ENCODE data around the gene TBC1D22A.

The TBC1D22A gene

GRCh38 chr22:47095395-47096122 is 333.1 kb downstream of the TBC1D22A start:
- no peak for DNase-seq

GRCh38 chr22:47098121-47098520 is 335.7 kb downstream of the TBC1D22A start:
- no peak for DNase-seq

DNA sequence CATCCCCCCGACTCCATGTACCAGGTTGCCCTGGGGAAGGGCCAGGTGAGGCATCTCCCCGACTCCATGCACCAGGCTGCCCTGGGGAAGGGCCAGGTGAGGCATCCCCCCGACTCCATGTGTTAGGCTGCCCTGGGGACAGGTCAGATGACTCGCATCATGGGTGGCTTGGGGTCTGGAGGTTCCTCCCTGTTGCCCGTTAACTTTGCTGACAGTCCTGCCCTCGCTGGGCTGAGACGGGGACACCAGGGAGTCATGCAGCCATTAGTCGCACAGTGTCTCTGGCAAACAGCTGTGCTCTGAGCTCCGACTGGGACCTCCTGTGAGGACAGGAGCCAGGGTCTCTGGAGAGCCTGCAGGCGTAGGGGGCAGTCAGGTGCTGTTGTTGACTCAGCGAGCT is 336.1 kb downstream of the TBC1D22A start:
- DNase-seq = no peak

GRCh38 chr22:47100019-47100418 is 337.6 kb downstream of the TBC1D22A start:
- DNase-seq = no peak

DNA sequence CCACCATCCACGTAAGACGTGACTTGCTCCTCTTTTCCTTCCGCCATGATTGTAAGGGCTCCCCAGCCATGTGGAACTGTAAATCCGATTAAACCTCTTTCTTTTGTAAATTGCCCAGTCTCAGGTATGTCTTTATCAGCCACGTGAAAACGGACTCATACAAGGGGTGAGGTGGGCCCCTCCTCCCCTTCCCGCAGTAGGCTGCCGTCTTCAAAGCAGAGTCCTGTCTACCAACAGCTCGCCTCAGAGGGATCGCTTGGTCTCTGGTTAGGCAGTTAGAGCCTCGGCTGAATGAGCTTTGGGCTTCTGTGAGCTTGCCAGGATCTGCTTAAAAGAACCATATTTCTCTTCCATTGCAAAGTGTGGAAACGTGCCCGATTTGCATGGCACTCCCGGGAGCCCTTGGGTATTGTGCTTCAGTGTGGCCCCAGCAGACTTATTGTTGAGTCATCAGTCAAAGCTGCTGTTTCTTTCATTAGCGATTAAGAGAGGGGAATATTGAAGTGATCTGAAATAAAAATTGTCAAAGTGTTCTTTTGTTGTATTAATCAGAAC is 338.3 kb downstream of the TBC1D22A start:
- no peak for DNase-seq

DNA sequence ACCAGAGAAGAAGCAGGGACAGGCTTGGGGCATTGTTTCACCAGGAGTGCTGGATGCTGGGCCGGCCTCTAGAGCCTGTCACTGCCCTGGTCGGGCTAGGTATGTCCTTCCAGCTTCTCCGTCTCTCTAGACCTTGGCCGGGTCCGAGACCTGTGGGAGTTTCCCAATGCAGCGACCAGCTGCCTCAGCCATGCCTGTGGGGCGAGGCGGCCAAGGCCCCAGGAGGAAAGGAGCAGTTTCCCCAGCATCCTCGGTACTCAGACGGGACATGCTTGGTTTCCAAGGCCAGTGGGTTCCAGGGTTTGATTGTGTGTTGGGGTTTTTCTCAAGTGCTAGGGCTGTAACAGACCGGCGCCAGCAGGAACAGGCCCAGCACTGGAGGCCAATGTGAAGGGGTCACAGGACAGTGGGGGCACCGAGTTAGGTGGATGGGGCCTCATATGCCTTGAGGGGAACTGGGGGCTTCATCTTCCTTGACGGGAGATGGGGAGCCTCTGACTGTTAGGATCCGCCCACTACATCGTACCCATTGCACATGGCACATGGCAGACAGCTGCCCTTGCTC is 339.0 kb downstream of the TBC1D22A start:
- no peak for DNase-seq

DNA sequence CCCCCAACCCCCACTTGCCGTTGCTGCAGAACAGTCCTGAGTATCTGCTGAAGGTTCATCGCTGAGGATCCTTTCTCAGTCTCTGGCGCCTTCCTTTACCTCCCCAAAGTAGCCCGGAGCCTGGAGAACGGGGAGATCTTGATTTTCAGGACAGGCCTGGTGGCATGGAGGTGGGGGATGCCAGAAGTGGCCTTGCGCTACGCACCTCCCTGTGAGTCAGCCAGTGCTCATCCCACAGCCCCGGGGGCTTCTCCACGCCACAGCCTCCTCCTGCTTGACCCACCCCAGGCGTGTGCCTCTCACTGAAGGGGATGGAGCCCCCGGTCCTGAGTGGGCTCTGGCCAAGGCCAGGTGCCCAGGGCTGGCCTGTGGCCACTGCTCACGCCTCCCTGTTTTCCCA is 339.6 kb downstream of the TBC1D22A start:
- no peak for DNase-seq

GRCh38 chr22:47102648-47103047 is 340.2 kb downstream of the TBC1D22A start:
- no peak for DNase-seq

DNA sequence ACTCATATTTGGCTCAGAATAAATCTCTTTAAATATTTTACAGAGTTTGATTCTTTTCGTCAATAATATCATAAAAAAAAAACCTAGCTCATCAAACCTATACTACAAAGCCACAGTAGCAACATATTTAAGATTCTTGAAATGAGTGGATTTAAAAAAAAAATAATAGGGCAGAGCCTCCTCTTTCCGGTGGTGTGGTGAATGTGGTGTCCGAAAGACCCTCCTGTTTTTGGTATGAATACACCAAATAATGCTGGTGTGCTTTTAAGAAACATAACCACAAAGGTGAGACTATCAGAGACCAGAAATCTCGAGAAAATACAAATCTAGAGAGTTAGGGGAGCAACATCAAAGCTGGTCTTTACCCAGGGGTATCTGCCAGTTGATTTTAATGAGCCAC is 342.6 kb downstream of the TBC1D22A start:
- no peak for DNase-seq

- DNase-seq = no peak
Observed at GRCh38 chr22:47106806-47107205, 344.4 kb downstream of the TBC1D22A start.

- DNase-seq = no peak
Observed at GRCh38 chr22:47107431-47107830, 345.0 kb downstream of the TBC1D22A start.

GRCh38 chr22:47110817-47111443 is 348.5 kb downstream of the TBC1D22A start:
- no peak for DNase-seq

DNA sequence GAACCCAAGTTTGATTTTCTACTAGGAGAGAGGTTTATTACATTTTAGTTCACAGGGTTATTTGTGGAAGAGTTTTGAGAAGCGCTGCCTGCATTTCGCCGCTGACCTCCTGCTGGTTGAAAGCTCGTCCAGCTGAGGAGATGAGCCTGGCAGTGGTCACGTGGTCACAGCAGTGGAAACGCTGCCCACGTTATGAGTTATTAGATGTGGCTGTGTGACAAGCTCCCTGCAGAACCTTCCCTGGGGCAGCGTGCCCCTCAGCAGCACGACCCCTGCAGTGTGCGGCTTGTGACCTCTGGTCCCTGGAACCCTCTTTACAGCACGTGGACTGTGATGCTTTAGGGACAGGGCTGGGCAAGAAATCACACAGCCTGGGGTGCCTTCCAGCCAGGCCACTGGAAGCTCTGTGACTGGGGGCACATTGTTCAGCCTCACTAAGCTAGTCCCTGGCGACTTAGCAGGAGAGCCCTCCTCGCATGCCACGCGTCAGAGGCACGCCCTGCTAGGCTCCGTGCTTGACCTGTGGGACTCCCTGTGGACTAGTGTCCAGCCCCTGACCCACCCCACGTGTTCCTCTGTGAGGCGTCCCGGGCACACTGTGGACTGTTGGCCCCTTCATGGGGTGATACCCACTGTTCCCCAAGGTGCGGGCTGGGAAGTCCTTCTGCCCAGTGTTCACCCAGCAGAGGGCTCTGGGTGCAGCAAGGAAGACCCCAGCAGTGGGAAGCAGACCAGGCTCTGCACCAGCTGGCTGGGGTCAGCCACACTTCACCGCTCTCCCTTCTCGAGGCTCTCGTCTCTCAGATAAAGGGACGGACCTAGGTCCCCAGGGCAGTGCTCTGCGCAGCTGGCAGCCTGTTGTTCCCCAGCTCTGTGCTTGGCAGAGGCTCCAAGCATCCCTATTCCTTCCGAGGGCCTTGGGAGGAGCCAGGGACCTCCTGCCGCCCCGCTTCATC is 349.5 kb downstream of the TBC1D22A start:
- no peak for DNase-seq

DNA sequence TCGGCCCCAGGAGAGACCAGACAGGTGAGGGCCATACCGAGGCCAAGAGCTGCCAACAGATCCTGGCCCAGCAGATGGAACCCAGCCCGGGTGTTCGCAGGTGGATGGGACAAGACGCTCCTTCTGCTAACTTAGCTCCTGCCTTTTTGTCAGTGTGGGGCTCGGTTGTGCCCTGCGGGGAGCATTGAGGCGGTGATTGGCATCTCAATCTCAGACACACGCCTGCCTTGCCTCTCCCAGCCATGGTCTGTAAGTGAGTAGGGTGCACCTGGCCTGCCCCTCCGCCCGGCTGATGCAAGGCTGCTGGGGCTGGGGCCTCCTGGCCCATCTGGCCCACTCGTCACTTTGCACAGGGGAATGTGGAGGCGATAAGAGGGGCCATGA is 350.1 kb downstream of the TBC1D22A start:
- no peak for DNase-seq

GRCh38 chr22:47112994-47113852 is 350.8 kb downstream of the TBC1D22A start:
- no peak for DNase-seq

DNA sequence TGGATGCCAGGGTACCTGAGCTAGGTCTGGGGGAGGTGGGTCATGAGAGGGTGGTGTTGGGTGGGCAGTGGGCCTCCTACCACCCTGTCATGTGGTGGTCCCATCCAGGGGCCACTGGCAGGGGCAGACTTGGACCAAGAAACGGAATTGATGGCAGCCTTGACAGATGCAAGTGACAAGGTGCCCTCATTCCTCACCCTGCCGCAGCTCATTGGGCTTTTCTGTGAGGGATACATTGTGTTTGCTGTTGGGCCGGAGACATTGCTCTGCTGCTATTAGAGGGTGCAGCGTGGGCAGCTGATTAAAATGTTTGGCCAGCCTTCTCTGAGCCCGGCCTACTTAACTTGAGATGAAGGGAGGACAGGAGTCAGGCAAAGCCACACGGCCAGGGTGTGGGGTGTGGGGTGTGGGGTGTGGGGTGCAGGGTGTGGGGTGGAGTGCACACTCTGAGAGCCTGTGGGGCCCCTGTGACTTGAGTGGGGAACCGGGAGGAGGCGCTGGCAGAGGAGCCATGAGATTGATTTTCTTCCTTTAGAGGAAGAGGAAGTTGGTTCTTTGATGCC is 351.5 kb downstream of the TBC1D22A start:
- DNase-seq = no peak

DNA sequence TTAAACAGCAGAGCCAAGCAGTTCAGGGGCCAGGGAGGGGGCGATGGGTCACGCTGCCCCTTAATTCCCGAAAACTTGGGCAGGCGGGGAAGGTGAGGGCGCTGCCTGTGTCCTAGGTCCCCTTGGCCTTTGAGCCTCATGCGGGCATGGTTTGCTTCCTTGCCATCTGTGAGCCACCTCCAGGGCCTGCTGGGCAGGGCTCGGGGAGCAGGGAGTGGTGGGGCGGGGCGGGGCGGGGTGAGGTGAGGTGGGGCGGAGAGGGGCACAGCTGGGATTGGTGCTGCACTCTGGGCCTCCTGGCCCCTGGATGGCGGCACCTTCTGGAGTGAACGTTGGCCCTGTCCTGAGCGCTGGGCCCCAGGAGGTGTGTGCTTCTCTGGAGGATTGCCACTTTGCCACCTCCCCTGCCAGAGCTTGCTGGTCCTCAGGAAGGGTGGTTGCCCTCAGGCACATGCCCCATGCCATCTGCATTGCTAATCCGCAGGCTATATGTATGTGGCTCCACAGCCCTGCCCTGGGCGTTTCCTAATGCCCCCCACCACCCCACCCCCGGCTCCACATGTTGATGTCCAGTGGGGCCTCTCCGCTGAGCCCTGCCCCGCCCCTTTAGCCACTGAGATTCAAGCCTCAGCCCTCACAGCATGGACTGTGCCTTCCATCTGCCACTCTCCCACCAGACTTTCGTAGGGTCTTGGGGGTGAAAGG is 352.5 kb downstream of the TBC1D22A start:
- no peak for DNase-seq

- DNase-seq = no peak
Observed at GRCh38 chr22:47115518-47115890, 353.1 kb downstream of the TBC1D22A start.

GRCh38 chr22:47115921-47116320 is 353.5 kb downstream of the TBC1D22A start:
- no peak for DNase-seq

- no peak for DNase-seq
Observed at GRCh38 chr22:47116426-47117341, 354.2 kb downstream of the TBC1D22A start.

Data from activated CD4-positive, alpha-beta T cell treated with anti-CD3 and anti-CD28 coated beads for 1 hour (primary cell).